HS-5 (cell line): Measurements from ENCODE around the gene PTF1A.

Experiments
- DNase-seq: peaks from one replicate; pipeline ENCODE4 v3.0.0-alpha.2; 2012; ENCODE audit warnings: low read depth

PTF1A gene

DNA sequence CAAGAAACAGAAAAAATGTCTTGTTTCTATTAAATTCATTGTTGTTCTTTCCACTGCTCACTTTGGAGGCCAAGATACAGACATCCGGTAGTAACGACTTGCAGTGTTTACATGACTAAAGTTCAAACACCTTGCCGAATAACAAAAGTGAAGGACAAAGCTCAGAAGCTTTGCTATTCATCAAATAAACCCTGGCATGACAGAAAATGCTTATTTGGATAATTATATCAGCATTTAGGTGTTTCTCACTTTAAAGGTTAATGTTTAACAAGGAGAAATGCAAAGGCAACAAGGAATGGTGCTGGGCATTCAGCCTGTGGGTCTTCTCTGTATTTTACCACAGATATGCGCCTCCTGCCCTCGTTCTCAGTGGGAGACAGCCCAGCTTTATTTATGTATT, 5.4 kb upstream of the PTF1A start:
- DNase-seq = no peak

DNA sequence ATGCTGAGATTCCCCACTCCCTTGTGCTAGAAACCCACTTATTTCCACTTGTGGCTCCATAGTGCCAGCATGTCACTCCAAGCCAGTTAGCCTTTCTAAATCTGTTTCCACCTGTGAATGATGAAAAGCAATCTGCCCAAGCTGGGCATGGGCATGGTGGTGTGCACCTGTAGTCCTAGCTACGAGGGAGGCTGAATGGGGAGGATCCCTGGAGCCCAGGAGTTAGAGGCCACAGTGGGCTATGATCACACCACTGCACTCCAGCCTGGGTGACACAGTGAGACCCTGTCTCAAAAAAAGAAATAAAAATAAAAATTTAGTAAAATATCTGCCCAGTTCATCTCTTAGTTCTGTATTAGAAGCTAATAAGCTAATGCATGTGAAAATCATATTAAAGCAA, 5.0 kb upstream of the PTF1A start:
- no peak for DNase-seq

DNA sequence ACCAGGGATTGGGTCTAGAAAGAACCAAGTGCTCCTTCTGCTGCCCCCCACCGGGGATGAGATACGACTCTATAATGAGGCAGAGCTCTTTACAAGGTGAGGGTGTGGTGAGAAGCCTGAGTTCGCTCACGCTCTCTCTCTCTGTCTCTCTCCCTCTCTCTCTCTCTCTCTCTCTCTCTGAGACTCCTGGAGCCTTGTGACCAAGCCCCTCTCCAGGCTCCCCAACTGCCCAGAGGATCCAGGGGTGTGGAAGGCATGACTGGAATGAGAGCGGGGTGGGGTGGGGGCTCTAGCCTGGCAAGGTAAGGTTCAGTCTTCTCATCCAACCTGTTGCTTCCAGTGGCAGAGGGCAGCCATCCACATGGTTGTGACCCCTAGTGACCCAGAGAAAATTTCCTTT, 3.1 kb upstream of the PTF1A start:
- DNase-seq = no peak

DNA sequence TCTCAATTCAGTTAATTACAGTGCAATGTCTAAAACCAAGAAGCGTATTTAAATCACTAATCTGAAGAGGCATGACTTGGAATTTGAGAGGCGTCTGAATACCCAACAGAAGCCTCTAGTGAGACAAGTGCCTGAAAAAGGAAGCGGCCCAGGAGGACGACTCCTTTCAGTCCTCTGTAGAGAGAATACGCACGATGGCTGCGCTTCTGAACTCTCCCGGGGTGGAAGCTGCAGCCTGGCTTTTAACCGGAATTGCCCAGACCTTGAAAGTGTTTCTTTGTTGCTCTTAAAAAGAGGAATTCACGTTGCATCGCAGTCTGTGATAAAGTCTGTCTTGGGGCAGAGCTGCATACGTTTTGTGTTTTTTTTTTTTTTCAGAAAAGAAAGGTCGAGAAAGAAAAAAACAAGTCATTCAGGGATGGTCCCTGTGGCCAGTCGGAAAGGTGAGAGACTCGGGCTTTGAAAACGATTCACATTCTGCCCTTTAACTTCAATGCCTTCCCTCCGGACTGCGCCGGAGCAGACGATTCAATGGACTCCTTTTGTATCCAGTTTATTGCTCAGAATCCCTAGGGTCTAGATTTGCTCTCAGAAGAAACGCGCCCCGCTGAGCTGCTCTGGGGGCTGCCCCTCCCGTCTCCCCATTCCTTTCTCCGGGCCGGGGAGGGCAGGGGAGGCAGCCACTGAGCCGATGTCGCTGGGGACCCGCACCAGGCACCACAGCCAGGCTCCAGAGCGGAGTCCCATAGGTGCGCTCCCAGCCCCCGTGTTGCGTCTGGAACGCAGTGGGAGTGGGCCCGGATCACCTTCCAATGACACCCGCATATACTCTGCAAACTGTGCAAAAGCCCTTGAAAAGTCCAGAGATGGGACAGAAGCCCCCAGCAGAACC, 994 bp upstream of the PTF1A start:
- no peak for DNase-seq

DNA sequence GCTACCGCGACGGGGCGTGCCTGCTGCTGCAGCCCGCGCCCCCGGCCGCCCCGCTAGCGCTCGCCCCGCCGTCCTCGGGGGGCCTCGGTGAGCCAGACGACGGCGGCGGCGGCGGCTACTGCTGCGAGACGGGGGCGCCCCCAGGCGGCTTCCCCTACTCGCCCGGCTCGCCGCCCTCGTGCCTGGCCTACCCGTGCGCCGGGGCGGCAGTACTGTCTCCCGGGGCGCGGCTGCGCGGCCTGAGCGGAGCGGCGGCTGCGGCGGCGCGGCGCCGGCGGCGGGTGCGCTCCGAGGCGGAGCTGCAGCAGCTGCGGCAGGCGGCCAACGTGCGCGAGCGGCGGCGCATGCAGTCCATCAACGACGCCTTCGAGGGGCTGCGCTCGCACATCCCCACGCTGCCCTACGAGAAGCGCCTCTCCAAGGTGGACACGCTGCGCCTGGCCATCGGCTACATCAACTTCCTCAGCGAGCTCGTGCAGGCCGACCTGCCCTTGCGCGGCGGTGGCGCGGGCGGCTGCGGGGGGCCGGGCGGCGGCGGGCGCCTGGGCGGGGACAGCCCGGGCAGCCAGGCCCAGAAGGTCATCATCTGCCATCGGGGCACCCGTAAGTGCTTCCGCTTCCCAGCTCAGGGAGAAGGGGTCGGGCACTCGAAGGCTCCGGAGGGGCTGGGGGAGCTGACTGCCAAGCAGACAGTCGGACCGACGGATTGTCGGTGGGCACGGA, 761 bp downstream of the PTF1A start:
- DNase-seq = no peak

DNA sequence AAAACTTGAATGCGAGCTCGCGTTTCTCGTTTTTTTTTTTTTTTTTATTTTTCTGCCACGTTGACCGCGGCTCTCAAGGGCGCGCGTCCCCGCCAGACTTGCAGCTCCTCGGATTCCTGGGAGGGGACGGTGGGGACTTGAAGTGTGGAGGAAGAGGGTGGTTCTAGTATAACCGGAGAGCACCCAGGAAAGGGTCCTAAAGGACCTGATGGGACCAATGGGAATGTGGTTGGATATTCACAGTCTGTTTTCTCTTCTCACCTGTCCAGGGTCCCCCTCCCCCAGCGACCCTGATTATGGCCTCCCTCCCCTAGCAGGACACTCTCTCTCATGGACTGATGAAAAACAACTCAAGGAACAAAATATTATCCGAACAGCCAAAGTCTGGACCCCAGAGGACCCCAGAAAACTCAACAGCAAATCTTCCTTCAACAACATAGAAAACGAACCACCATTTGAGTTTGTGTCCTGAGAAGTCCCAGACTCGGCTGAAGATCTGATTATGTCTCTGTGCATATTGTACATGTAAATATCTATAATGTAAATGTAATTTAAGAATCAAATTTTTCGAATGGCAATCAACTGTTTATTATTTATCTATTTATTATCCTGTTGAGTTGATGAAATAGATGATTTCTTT, 1.4 kb downstream of the PTF1A start:
- no peak for DNase-seq

DNA sequence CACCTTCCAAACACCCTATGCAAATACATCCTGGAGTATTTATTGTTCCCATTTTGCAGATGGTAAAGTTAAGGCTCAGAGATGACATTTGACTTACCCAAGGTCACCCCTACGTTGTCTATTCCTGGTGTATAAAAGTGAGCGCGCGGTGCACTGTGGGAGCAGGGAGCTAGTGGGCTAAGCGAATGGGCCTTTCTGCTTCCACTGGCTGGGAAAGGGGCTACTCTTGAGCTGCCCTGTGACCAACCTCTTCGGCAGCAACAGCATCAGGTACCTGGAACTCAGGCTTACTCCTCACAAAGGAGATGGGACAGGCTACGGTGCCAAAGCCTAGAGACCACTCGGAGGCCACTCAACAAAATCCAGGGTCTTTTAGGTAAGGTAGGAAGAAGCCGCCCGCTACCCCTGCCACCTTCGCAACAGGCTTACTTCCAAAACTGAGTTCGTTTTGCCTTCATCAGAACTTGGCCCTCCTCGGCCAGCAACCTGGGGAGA, 2.4 kb downstream of the PTF1A start:
- DNase-seq = no peak

DNA sequence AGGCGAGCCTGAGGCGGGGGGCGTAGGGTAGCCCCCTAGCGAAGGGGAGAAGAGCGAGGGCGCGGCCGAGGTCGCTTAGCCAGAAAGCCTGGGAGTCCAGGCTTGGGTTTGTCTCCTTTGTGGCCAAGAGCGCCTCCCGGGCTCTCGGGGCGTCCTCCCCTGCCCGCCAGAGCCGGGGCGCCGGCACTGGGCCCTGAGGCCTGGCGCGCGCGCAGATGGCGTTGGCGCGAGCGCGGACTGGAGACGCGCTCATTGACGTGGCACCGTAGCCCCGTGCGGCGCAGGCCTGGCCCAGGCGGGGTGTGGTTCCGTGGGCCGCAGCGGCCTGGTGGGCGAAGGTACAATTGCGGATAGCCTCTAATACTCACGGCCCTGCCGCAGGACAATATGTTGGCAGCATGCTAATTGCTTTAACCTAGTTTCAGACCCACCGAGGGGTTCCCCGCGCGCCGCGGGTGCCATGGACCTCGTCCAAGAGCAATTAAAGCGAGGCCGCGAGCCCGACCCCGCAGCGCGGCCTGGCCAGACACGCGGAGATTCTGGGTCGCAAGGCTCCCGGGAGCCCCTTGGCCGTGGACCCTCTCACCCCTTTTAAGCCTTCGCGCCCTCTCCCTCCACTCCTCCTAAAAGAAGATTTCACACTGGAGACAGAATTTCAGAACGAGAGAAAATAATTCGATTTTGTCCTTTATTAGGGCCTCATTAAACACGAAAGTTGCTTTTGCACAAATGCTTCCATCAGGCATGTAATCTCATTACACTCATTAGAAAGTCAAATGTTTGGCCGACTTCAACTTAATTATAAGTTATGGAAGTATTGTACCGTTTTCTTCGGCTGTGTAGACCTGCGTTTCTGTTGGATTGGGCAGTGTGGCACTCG, 3.1 kb downstream of the PTF1A start:
- DNase-seq = no peak

DNA sequence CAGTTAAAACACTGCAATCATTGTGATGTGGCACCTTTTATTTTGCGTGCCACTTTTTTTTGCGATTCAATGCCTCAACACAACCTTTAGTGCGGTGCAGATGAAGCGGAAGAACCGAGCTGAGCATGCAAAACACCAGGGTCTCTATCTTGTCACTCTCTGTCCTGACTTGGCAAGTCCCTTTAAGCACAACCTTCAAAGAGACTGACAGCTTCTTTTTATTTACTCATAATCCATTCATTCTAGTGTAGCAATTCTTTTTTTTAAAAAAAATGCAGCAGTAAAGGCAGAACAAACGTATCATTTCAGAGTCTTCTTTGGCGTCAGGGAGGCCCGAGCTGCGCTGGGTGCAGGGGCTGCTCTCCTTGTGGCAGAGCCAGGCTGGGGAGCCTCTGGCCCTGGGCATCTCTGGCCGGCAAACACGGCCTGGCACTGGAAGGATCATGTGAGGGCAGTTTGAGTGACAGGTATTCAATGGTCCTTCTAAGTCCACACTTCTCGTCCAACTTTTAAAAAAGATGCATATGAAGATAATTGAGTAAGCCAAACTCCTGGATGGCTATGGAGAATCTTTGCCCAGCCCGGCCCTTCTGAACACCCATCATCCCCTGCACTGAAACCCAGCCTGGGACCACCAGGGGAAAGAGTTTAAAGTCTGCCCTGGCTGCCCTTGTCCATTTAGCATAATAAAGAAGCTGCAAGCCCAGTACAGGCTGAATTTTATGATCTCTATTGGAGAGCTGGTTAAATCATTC, 3.9 kb downstream of the PTF1A start:
- no peak for DNase-seq

DNA sequence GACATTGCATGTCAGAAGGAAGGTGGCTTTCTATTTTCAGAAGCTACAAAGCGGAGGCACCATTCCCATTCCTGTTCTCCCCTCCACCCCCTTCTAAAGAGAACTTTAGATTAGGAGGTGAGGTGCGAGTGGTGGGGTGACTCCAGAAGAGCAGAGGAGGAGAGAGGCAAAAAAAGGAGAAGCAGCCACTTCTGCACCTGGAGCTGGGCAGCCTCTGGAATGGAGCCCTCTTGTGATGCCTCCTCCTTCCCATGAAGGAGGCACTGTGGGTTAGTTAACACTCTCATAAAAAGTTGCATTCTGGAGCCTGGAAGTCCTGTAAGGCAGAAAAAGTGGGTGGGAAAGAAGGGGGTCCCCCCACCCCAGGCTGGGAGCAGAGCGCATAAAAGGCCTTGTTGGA, 4.8 kb downstream of the PTF1A start:
- DNase-seq = no peak

DNA sequence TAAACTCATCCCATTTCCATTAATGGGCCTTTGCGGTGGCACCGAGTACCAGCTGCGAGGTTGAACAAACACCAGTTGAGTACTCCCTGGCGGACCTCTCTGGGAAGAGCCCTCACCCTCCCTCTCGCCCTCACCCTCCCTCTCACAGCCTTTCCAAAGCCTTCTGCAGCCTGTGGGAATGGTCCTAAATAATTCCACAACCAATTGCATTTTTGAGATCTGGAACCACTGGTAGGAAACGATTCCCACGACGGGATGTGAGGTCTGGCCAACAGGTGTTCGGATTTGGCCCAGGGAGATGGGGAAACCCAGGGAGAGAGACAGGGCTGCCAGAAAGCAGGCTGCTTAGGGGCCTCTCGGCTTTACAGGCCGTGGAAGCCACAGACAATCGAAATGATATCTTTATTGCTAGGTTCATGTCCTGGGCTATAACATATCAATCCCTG, 5.3 kb downstream of the PTF1A start:
- no peak for DNase-seq

DNA sequence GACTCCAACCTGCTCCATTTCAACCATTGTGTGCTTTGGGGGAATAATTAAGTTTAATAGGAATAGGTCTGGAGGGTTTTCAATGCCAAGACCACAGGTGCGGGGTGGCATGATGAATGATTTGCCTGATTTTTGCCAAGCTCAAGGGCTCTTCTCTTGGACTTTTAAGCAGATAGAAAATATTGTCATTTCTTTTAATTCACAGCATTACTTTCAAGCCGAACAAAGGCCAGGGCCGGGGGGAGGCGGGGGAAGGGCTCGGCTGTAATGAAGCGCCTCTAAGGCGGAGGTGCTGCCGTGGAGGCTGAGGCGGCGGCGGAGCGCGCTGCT, 6.5 kb downstream of the PTF1A start:
- no peak for DNase-seq

DNA sequence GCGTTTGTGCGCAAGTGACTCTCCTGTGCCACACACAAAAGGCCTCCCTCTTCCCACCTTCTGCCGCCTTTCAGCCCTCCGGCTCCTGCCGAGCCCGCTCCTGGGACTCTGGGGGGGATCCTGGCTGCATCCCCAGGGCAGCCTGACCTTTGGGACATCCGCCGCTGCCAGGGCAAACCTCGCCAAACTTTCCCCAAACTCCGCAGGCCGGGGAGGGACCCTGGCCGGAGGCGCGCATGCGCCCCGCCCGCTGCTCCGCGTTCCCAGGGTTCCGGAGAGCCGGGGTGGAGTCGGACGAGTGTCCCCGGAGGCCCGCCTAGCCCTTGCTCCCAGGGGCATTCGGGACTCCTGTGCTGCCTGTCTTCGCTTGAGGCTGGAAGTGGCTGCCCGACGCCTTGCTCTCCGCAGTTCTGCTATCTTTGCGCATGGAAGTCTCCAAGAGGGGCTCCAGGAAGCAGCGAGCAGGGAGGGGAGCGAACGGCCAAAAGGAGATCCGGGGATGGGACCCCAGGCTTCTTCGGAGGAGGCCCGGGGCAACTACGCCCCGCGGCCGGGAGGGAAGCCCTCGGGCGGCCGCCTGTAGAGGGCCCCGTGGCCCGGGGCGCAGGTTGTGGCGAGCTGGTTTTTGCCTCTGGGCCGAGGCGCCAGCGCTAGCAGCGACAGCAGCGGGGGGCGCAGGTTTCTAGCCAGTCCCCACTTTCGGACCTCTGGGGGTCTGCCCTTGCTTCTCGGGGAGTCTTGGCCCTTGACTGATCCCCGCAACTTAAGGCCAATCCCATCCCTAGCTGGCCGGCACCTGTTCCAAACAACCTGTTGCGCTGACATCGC, 7.0 kb downstream of the PTF1A start:
- no peak for DNase-seq

DNA sequence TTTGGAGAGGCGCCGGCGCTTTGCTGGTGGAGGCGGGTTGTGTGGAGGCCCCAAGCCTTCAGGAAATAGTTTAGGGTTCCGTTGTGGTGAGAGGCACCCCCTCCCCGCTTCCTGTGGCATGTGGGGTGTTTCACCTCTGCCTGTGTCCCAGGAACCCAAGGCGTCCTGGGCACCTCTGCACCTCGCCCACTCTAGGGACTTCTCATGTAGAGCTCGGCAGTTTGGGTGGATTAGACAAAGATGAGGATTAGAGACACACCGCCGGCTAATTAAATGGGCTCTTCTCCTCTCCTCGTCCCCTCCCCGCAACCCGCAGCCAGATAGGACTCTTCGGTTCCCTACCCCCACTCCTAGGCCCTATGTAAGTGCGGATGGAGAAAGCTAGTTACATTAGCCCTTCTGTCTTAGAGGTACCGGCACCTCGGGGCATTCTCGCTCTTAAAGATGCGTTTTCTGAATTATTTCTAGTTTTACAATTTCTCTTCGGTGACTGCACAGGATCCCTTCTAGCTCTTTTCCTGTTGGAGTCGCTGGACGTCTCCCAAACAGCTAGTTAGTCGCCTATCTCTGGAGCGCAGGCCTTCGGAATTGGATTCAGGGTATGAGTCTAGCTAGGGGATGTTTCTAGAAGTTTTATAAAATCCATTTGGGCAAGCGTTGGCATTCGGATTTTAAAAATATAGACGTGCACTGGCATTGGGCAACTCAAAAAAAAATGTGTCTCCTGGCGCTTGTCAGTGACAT, 7.8 kb downstream of the PTF1A start:
- DNase-seq = no peak

DNA sequence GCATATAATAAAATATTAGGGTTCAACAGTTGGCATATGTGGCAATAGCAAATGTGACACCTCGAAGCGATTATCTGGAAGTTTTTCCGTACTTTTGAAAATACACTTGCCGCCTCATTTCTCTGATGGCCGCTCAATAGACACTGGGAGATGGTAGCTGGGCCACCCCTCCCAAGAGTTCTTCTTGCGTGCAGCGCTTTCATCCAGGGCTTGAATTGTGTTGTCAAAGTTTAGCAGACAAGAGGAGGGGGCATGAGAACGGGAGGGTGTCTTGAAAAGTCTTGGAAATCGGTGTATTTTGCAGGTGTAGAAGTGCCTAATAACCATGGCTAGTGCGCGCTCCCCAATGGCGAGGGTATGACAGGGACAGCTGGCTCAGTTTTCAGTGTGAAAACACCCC, 8.5 kb downstream of the PTF1A start:
- DNase-seq = no peak

DNA sequence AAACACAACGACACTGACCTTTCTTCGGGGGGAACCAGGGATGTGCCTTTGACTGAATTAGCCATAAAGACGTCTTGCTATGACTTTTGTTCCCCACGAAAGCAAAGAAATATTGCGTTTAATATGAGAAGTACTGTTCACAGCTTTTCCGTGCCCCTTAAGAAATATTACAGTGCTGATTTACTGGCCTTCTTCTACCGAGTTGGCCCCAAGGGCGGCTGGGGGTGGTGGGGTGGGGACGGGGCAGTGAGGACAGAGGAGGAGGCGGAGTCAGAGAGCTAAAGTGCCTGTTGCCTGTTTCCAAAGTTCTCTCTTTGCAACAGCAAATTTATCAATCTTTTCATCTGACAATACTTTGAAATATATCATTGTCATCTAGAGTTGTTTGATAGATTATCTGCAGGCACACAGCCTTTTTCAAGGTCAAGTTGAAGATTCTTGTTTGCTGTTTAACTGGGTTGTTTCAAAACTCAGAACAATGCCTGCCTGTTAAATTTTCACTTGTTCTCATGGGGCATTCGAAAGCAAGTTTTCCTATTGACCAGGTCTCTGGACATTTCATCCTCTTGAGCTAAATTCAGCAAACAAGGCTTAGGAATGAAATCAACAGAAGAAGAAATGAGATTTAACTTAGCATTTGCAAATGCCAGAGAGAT, 9.0 kb downstream of the PTF1A start:
- no peak for DNase-seq

DNA sequence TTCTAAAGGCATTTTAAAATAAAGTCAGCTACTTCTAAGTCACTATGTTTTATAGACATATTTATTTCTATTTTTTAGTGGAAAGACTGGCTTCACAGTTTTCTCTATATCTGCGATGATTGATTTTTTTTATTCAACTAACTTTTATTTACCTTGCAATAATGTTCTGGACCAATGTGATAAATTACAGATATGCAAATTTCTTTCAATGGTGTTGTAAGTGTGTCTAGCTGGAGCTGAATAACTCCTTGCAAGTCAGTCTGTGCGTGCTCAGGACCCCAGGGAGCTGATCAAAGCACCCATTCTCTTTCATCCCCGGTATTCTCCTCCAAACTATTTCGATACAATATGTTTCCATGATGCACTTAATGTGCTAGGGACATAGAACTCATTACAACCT, 9.7 kb downstream of the PTF1A start:
- DNase-seq = no peak

DNA sequence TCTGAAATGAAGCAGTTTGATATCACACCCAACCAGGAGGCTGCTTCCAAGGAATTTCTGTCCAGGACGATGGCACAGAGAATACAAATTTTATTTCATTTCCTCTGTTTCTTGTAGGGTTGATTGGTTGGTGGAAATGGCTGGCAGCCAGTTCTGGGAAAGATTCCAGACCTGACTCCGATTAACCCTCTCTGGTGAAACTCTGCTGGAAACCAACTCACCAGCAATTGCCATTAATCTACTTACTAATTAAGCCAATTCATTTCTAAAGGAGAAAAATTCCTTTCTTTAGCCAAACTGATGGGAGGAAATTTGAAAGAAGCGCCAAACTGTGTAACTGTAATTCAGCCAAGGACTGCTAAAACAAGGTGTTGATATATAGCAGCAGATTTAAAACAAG, 10.7 kb downstream of the PTF1A start:
- no peak for DNase-seq
